Activated naive CD8-positive, alpha-beta T cell treated with anti-CD3 and anti-CD28 coated beads, Interleukin-2, amount 50 U/mL, for 16 hours (primary cell): ENCODE results near the gene ATP1B3.
"Not testable (repeated sequence)": the region's sequence is repeated elsewhere in the genome, so short reads cannot be mapped to it uniquely, and the experiment has no call there.

Source experiments
- DNase-seq: peaks from one replicate; pipeline ENCODE4 v3.0.0-alpha.2; 2020; ENCODE audit warnings: low read depth, low spot score

The ATP1B3 gene

GRCh38 chr3:141904203-141904602 lies 27.8 kb downstream of the ATP1B3 start:
- DNase-seq: no peak

- no peak for DNase-seq
Observed at GRCh38 chr3:141905129-141905528, 28.7 kb downstream of the ATP1B3 start.

GRCh38 chr3:141909408-141909807 lies 33.0 kb downstream of the ATP1B3 start:
- no peak for DNase-seq

GRCh38 chr3:141909986-141910385 lies 33.5 kb downstream of the ATP1B3 start:
- not testable (repeated sequence) for DNase-seq

- peak; percentile 8 for DNase-seq
Observed at GRCh38 chr3:141913150-141913811, 36.8 kb downstream of the ATP1B3 start.

GRCh38 chr3:141914311-141914710 lies 37.9 kb downstream of the ATP1B3 start:
- DNase-seq: no peak

- no peak for DNase-seq
Observed at GRCh38 chr3:141915016-141915415, 38.6 kb downstream of the ATP1B3 start.

GRCh38 chr3:141915766-141916165 lies 39.3 kb downstream of the ATP1B3 start:
- DNase-seq: no peak

- DNase-seq: no peak
Observed at GRCh38 chr3:141920701-141921100, 44.3 kb downstream of the ATP1B3 start.

GRCh38 chr3:141921316-141921715 lies 44.9 kb downstream of the ATP1B3 start:
- DNase-seq: no peak

GRCh38 chr3:141925677-141926076 lies 49.2 kb downstream of the ATP1B3 start:
- DNase-seq: not testable (repeated sequence)

GRCh38 chr3:141926929-141927328 lies 50.5 kb downstream of the ATP1B3 start:
- no peak for DNase-seq

GRCh38 chr3:141928631-141929270 lies 52.3 kb downstream of the ATP1B3 start:
- no peak for DNase-seq

GRCh38 chr3:141929341-141929995 lies 53.0 kb downstream of the ATP1B3 start:
- DNase-seq: no peak

- DNase-seq: no peak
Observed at GRCh38 chr3:141930801-141931200, 54.4 kb downstream of the ATP1B3 start.

- DNase-seq: no peak
Observed at GRCh38 chr3:141933421-141934300, 57.2 kb downstream of the ATP1B3 start.

GRCh38 chr3:141934354-141934753 lies 57.9 kb downstream of the ATP1B3 start:
- no peak for DNase-seq

- no peak for DNase-seq
Observed at GRCh38 chr3:141938011-141938500, 61.6 kb downstream of the ATP1B3 start.

GRCh38 chr3:141939759-141940158 lies 63.3 kb downstream of the ATP1B3 start:
- no peak for DNase-seq

- DNase-seq: no peak
Observed at GRCh38 chr3:141940194-141940776, 63.8 kb downstream of the ATP1B3 start.

GRCh38 chr3:141941093-141941492 lies 64.7 kb downstream of the ATP1B3 start:
- no peak for DNase-seq
